Activated naive CD8-positive, alpha-beta T cell treated with anti-CD3 and anti-CD28 coated beads for 36 hours (primary cell): ENCODE measurements around the gene RANBP3. TPM values are rescaled to one million over a fixed set of nuclear protein-coding genes. Genes with fewer than 3 reads are reported as not detected.
A peak's percentile ranks its signal among the peaks of the same experiment; 100 is the strongest.
"Not testable (repeated sequence)": the region's sequence is repeated elsewhere in the genome, so short reads cannot be mapped to it uniquely, and the experiment has no call there.

Experiments
- DNase-seq: peaks from one replicate; pipeline ENCODE4 v3.0.0; 2021
- H3K27ac Mint-ChIP-seq: one replicate; pipeline ENCODE4 v1.8.0; 2022; ENCODE audit warnings: mild to moderate bottlenecking, moderate library complexity, mixed read lengths
- H3K27me3 Mint-ChIP-seq: one replicate; pipeline ENCODE4 v1.8.0; 2022; ENCODE audit warnings: mild to moderate bottlenecking, mixed read lengths
- H3K36me3 Mint-ChIP-seq: one replicate; pipeline ENCODE4 v1.8.0; 2021; ENCODE audit warnings: mild to moderate bottlenecking, mixed read lengths
- H3K4me1 Mint-ChIP-seq: one replicate; pipeline ENCODE4 v1.8.0; 2021; ENCODE audit warnings: mixed read lengths
- H3K4me3 Mint-ChIP-seq: one replicate; pipeline ENCODE4 v1.8.0; 2022; ENCODE audit warnings: mild to moderate bottlenecking, moderate library complexity, mixed read lengths
- H3K9me3 Mint-ChIP-seq: one replicate; pipeline ENCODE4 v1.8.0; 2022; ENCODE audit warnings: mixed read lengths
- total RNA-seq, 2 experiments: library from RNA; stranded (reverse); gene quantifications; one replicate each; pipeline ENCODE4 v1.2.3, GENCODE V29; 2021

Gene RANBP3
- total RNA-seq, 2 experiments from 2014 or later = 94.0 to 109 TPM

- DNase-seq = peak; percentile 54
- H3K9me3 Mint-ChIP-seq = no peaks in the 10 kb centered on the region
- peaks cover 30% of the 10 kb centered on the region for H3K36me3 Mint-ChIP-seq
- H3K27me3 Mint-ChIP-seq = no peaks in the 10 kb centered on the region
- H3K27ac Mint-ChIP-seq = peak overlapping the region; percentile 72
- H3K4me1 Mint-ChIP-seq = peaks cover 81% of the 10 kb centered on the region
- H3K4me3 Mint-ChIP-seq = peak overlapping the region; percentile 7
Observed at GRCh38 chr19:5967994-5968430, 9.9 kb downstream of the RANBP3 start.

DNA sequence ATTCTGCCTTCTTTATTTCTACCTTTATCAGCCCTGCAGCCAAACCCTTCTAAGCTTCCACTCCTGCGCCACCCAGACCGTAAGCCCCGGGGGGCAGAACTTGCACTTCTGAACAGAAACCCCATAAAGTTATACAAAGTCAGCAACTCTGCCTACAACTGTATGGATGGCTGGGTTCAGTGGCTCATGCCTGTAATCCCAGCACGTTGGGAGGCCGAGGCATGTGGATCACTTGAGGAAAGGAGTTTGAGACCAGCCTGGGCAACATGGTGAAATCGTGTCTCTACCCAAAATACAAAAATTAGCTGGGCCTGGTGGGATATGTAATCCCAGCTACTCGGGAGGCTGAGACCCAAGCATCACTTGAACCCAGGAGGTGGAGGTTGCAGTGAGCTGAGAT, 10.4 kb downstream of the RANBP3 start:
- H3K27me3 Mint-ChIP-seq = no peaks in the 10 kb centered on the region
- H3K4me3 Mint-ChIP-seq = peak overlapping the region; percentile 7

DNA sequence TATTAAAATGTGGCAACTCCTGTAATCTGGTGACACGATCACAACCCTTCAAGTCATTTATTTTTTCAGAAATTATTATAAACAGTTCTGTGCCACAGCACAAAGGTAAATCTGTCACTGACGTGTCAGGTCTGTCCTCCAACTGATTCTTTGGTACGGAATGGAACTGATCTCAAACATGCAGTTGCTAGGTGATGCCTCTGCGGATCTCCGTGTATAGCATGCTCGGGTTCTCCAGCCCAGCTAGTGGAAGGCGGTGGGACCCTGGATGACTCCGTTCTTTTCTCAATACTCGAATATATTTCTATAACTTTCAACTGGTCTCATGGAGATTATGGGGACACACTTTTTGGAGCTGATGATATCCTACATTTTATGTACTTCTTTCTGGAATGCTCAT, 11.0 kb downstream of the RANBP3 start:
- Mint-ChIP-seq H3K4me1 (peaks cover 82% of the 10 kb centered on the region), H3K27me3 (no peaks in the 10 kb centered on the region), H3K4me3 (no peak overlapping the region), H3K27ac (no peak overlapping the region), H3K36me3 (peaks cover 23% of the 10 kb centered on the region), H3K9me3 (no peaks in the 10 kb centered on the region)
- no peak for DNase-seq

More for the DNA sequence above, 10.4 kb downstream of the RANBP3 start:
- no peak for DNase-seq
- Mint-ChIP-seq H3K36me3 (peaks cover 28% of the 10 kb centered on the region), H3K4me1 (peaks cover 81% of the 10 kb centered on the region), H3K9me3 (no peaks in the 10 kb centered on the region), H3K27ac (peak overlapping the region; percentile 66)

GRCh38 chr19:5966215-5966614, 11.7 kb downstream of the RANBP3 start:
- Mint-ChIP-seq H3K4me1 (peaks cover 83% of the 10 kb centered on the region), H3K36me3 (peaks cover 21% of the 10 kb centered on the region), H3K4me3 (no peak overlapping the region), H3K27me3 (no peaks in the 10 kb centered on the region), H3K9me3 (no peaks in the 10 kb centered on the region), H3K27ac (peak overlapping the region; percentile 50)
- DNase-seq = no peak

DNA sequence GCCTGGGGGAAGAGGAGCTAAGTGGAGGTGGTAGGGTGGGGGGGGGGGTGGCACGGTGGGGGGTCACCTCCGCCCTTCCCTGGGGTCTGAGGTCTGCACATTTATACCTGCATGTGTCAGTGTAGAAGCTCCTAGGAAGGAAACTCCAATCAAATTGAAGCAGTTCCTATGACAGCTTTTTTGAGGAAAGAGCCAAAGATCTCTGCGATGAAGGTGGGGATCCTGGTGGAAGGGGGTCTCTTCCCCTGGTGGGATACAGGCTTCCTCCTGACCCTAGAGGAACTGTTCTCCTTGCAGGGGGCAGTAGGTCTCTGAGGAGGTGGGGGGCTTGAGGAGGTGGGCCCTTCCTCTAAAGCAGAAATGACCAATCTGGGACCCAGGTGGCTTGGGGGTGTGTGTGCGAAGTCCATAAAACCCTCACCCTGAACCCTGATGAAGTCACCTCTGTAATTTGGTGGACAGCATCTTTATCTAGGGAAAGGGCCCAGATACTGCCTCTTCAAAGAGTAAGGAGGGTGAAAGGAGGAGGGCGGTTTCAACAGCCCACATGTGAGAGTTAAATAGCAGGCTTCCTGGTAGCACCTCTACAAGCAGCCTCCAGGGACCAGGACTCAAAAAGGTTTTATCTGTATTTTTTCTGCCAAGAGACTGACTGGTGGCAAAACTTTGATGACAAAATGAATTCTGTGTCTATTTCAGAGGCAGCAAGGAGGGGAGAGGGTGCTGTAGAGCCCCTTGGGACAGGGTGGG, 12.9 kb downstream of the RANBP3 start:
- Mint-ChIP-seq H3K4me1 (peaks cover 88% of the 10 kb centered on the region), H3K27ac (peak overlapping the region; percentile 43), H3K27me3 (no peaks in the 10 kb centered on the region), H3K36me3 (peaks cover 25% of the 10 kb centered on the region), H3K9me3 (no peaks in the 10 kb centered on the region), H3K4me3 (no peak overlapping the region)
- DNase-seq = no peak

DNA sequence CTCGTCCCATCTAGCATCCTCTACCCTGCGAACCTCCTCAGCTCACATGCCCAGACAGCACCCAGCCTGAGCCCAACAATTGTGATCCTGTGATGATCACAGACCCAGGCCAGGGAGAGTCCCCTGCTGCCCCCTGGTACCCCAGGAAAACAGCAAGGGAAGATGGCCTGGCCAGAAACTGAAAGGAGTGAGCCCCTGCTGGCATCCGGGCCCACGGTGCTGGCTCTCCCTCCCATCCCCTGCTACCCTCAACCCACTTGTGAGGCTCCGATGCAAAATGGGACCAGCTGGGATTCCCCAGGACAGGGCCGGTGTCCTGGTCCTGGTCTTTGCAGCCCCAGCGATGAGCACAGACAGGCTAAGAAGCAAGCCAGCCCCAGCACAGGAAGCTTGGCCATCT, 14.1 kb downstream of the RANBP3 start:
- Mint-ChIP-seq H3K4me3 (no peak overlapping the region), H3K27me3 (no peaks in the 10 kb centered on the region), H3K36me3 (peaks cover 25% of the 10 kb centered on the region)

DNA sequence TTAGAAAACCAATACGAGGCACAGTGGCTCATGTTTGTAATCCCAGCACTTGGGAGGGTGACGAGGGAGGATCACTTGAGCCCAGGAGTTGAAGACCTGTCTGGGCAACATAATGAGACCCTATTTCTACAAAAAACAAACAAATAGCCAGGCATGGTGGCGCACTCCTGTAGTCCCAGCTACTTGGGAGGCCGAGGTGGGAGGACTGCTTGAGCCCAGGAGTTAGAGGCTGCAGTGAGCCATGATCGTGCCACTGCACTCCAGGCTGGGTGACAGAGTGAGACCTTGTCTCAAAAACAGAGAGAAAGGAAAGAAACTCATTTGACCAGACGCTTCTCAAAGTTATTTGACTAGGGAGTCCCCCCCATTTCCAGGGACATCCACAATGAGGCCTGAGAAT, 14.7 kb downstream of the RANBP3 start:
- not testable (repeated sequence) for H3K9me3 Mint-ChIP-seq, DNase-seq, H3K27me3 Mint-ChIP-seq, H3K4me3 Mint-ChIP-seq
- Mint-ChIP-seq H3K36me3 (peaks cover 25% of the 10 kb centered on the region), H3K27ac (peak overlapping the region; percentile 79), H3K4me1 (peaks cover 85% of the 10 kb centered on the region)

More for the DNA sequence above, 14.1 kb downstream of the RANBP3 start:
- Mint-ChIP-seq H3K9me3 (no peaks in the 10 kb centered on the region), H3K4me1 (peaks cover 88% of the 10 kb centered on the region), H3K27ac (peak overlapping the region; percentile 79)
- DNase-seq = no peak

DNA sequence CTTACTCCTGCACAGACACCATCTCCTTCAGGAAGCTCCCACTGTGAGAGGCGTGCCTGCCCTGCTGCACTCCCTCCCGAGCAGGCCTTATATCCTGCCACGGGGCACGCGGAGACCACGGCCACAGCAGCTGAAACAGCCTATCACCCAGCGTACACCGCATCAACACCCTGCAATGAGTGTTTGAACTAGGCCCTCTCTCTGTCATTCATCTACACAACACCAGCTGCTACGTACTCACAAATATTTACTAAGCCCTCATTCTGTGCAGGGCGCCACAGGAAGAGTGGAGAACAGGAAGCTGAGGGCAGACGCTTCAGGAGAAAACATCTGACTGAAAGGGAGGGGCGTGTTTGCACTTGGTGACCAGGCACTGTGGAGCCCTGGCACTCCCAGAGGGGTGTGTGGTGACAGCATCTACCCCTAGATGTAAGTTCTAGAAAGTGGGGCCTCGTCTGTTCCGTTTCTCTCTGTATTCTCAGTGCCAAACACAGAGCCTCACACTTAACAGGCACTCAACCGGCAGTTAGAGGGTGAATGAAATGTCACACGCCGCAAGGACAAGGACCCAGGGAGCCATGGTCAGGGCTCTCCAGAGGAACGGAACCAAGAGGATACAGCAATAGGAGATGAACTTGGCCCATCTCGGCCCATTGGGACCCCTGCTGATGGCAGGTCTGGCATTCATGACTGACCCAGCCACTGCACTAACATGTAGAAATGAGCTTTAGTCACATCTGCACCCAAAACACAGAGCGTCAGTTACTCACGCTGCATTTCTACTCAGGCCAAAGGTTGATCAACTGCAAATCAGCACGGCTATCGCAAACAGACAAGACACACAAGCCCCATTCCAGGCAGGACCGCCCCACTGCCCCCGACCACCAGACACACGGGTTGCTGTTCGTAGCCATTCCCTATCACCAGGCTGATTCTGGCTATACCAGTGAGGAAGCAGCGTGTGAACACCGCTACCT, 15.7 kb downstream of the RANBP3 start:
- Mint-ChIP-seq H3K36me3 (peaks cover 22% of the 10 kb centered on the region), H3K4me1 (peaks cover 82% of the 10 kb centered on the region), H3K4me3 (peak overlapping the region; percentile 53), H3K27ac (peak overlapping the region; percentile 79), H3K27me3 (no peaks in the 10 kb centered on the region), H3K9me3 (no peaks in the 10 kb centered on the region)
- DNase-seq = peak; percentile 40

DNA sequence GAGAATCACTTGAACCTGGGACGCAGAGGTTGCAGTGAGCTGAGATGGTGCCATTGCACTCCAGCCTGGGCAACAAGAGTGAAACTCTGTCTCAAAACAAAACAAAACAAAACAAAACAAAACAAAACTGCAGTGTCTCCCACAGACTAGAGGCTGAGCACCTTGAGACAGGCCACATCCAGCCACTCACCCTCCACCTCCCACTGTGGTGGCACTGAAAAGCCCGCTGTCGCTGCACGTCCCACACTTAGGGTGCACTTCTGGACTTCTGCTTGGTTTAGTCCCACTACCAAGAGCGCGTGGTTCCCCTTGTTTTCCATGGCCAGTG, 16.3 kb downstream of the RANBP3 start:
- not testable (repeated sequence) for H3K9me3 Mint-ChIP-seq, DNase-seq, H3K27me3 Mint-ChIP-seq
- H3K36me3 Mint-ChIP-seq = peaks cover 18% of the 10 kb centered on the region
- peaks cover 82% of the 10 kb centered on the region for H3K4me1 Mint-ChIP-seq
- peak overlapping the region; percentile 53 for H3K4me3 Mint-ChIP-seq
- peak overlapping the region; percentile 79 for H3K27ac Mint-ChIP-seq

DNA sequence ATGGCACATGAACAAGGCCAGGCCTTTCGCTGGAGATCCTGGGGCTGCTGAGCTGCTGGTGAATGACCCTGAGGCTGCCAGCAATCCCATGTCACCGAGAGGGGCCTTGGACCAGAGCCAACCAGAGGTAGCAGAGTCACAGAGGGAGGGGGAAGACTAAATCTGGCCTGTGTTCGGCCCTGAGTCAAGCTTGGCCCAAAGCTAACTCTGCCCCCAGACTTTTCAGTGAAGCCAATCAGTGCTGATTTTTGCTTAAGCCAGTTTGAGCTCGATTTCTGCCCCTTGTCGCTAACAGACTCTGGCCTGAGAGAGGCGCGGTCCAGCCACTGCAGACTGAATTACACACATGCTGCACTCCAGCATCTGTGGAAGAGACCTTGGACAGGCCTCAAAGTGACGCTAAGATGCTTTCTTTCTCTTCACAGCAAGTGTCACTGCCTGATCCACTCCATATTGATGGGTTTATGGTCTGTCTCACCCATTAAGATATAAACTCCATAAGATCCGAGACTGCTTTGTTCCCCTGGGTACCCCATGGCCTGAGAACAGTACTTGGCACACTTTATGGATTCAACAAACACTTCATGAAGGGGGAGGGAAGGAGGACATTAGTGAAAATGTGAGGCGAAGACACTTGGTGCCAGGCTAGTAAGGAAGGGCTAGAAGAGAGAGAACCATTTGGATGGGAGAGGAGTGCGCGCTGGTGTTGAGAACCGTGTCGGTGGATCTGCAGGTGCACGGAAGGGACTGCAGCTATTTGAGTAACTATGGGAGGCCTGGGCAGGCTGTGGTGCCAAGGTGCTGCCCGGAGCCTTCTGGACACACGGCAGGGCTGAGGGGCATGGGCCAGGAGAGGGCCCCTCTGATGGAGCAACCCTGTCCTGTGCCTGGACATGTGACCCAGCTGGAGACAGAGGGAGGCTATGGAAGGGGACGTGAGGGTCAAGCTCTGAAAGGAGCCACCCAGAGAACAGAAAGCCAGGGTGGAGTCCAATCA, 17.6 kb downstream of the RANBP3 start:
- H3K36me3 Mint-ChIP-seq = peaks cover 18% of the 10 kb centered on the region
- H3K4me3 Mint-ChIP-seq = no peak overlapping the region
- H3K4me1 Mint-ChIP-seq = peaks cover 85% of the 10 kb centered on the region
- no peak for DNase-seq
- H3K27me3 Mint-ChIP-seq = no peaks in the 10 kb centered on the region
- peak overlapping the region; percentile 60 for H3K27ac Mint-ChIP-seq
- no peaks in the 10 kb centered on the region for H3K9me3 Mint-ChIP-seq

- DNase-seq = no peak
- Mint-ChIP-seq H3K4me1 (peaks cover 84% of the 10 kb centered on the region), H3K4me3 (no peak overlapping the region)
Observed at GRCh38 chr19:5959260-5960004, 18.5 kb downstream of the RANBP3 start.

DNA sequence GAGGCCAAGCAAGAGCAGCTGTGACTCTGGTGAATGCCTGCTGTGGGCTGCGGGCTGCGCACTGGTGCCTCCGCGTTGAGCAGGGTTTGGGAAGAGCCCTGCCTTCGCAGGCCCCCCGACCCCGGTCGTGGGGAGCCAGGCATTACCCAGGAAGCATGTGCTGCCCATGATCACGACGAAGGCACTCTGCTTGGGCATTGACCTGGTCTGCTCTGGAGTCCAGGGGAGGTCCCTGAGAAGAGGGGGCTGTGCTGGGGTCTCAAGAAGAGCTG, 19.2 kb downstream of the RANBP3 start:
- Mint-ChIP-seq H3K4me3 (no peak overlapping the region), H3K27me3 (no peaks in the 10 kb centered on the region), H3K36me3 (peaks cover 22% of the 10 kb centered on the region), H3K9me3 (no peaks in the 10 kb centered on the region), H3K27ac (peak overlapping the region; percentile 50), H3K4me1 (peaks cover 84% of the 10 kb centered on the region)
- DNase-seq = no peak

More at GRCh38 chr19:5959260-5960004, 18.5 kb downstream of the RANBP3 start:
- peak overlapping the region; percentile 50 for H3K27ac Mint-ChIP-seq
- no peaks in the 10 kb centered on the region for H3K9me3 Mint-ChIP-seq
- H3K36me3 Mint-ChIP-seq = peaks cover 19% of the 10 kb centered on the region
- no peaks in the 10 kb centered on the region for H3K27me3 Mint-ChIP-seq

- H3K4me1 Mint-ChIP-seq = peaks cover 84% of the 10 kb centered on the region
- peaks cover 24% of the 10 kb centered on the region for H3K36me3 Mint-ChIP-seq
- DNase-seq = no peak
- peak overlapping the region; percentile 65 for H3K27ac Mint-ChIP-seq
- no peaks in the 10 kb centered on the region for H3K9me3 Mint-ChIP-seq
- H3K27me3 Mint-ChIP-seq = no peaks in the 10 kb centered on the region
- no peak overlapping the region for H3K4me3 Mint-ChIP-seq
Observed at GRCh38 chr19:5958074-5958850, 19.7 kb downstream of the RANBP3 start.
